ENCODE measurements around the gene HIGD1C.
A peak's percentile ranks its signal among the peaks of the same experiment; 100 is the strongest.

The HIGD1C gene

GRCh38 chr12:51005030-51005429, 52.7 kb downstream of the HIGD1C start:
- no peak for DNase-seq (ENCODE audit: low read depth)
- no peak overlapping the region for H3K4me3 ChIP-seq (ENCODE audit: low read length)
- TF ChIP-seq CTCF (IDR thresholded peaks at IDR 0.05; ENCODE audit: insufficient read depth, low read depth, low read length, missing control alignments) = no peak

GRCh38 chr12:51005671-51006070, 53.3 kb downstream of the HIGD1C start:
- peak; percentile 40 for DNase-seq (ENCODE audit: low read depth)
- no peak overlapping the region for H3K4me3 ChIP-seq (ENCODE audit: low read length)
- no peak for TF ChIP-seq CTCF (IDR thresholded peaks at IDR 0.05; ENCODE audit: insufficient read depth, low read depth, low read length, missing control alignments)

- no peak for DNase-seq (ENCODE audit: low read depth)
- H3K4me3 ChIP-seq (ENCODE audit: low read length) = no peak overlapping the region
- no peak for TF ChIP-seq CTCF (IDR thresholded peaks at IDR 0.05; ENCODE audit: insufficient read depth, low read depth, low read length, missing control alignments)
These were observed 56.1 kb downstream of the HIGD1C start for GRCh38 chr12:51008329-51009055.

GRCh38 chr12:51009056-51009440, 56.7 kb downstream of the HIGD1C start:
- TF ChIP-seq CTCF (IDR thresholded peaks at IDR 0.05; ENCODE audit: insufficient read depth, low read depth, low read length, missing control alignments) = no peak
- DNase-seq (ENCODE audit: low read depth) = no peak
- no peak overlapping the region for H3K4me3 ChIP-seq (ENCODE audit: low read length)

- no peak overlapping the region for H3K4me3 ChIP-seq (ENCODE audit: low read length)
- TF ChIP-seq CTCF (IDR thresholded peaks at IDR 0.05; ENCODE audit: insufficient read depth, low read depth, low read length, missing control alignments) = no peak
- peak; percentile 43 for DNase-seq (ENCODE audit: low read depth)
These were observed 59.6 kb downstream of the HIGD1C start for GRCh38 chr12:51011955-51012354.

GRCh38 chr12:51012570-51013236, 60.4 kb downstream of the HIGD1C start:
- no peak for TF ChIP-seq CTCF (IDR thresholded peaks at IDR 0.05; ENCODE audit: insufficient read depth, low read depth, low read length, missing control alignments)
- H3K4me3 ChIP-seq (ENCODE audit: low read length) = no peak overlapping the region
- no peak for DNase-seq (ENCODE audit: low read depth)
